GM23338 (cell line): Measurements from ENCODE around the gene FBXO15. TPM values are rescaled to one million over a fixed set of nuclear protein-coding genes. Genes with fewer than 3 reads are reported as not detected.

ENCODE experiments used
- ATAC-seq: fragments of 200-7000 bp; cut with Tn5 transposase; 3 replicates; pipeline ENCODE4 v1.9.1; 2020
- DNase-seq: peaks from one replicate; pipeline ENCODE4 v3.0.0-alpha.2; 2015; ENCODE audit warnings: low spot score
- H2AFZ ChIP-seq: fragments of 200-600 bp; sonication (generic); 2 replicates; pipeline ENCODE4 v1.8.0; 2016; ENCODE audit warnings: antibody characterized with exemption, mild to moderate bottlenecking, moderate library complexity
- H3F3A ChIP-seq: fragments of 200-600 bp; sonication (generic); replicated peaks from 2 replicates; pipeline ENCODE4 v1.8.0; 2017; ENCODE audit warnings: antibody characterized with exemption, mixed run types, low read depth
- H3K27ac ChIP-seq: fragments of 200-600 bp; sonication (generic); 2 replicates; pipeline ENCODE4 v1.6.1; 2016; ENCODE audit warnings: low read depth
- H3K27me3 ChIP-seq: fragments of 200-600 bp; sonication (generic); 2 replicates; pipeline ENCODE4 v1.8.0; 2016; ENCODE audit warnings: mild to moderate bottlenecking, mixed run types, moderate library complexity; ENCODE audit not compliant: insufficient read depth
- H3K36me3 ChIP-seq: fragments of 200-600 bp; sonication (generic); 2 replicates; pipeline ENCODE4 v1.8.0; 2016; ENCODE audit warnings: mild to moderate bottlenecking; ENCODE audit not compliant: insufficient read depth
- H3K4me1 ChIP-seq: fragments of 200-600 bp; sonication (generic); 2 replicates; pipeline ENCODE4 v1.8.0; 2016; ENCODE audit warnings: mild to moderate bottlenecking, moderate library complexity; ENCODE audit not compliant: insufficient read depth
- H3K4me2 ChIP-seq: fragments of 200-600 bp; sonication (generic); 2 replicates; pipeline ENCODE4 v1.7.1; 2017; ENCODE audit warnings: mixed run types
- H3K4me3 ChIP-seq: fragments of 200-600 bp; sonication (generic); 2 replicates; pipeline ENCODE4 v1.6.1; 2016; ENCODE audit warnings: mixed run types
- H3K79me2 ChIP-seq: fragments of 200-600 bp; sonication (generic); replicated peaks from 2 replicates; pipeline ENCODE4 v1.8.0; 2017; ENCODE audit warnings: mild to moderate bottlenecking; ENCODE audit not compliant: insufficient read depth
- H3K9me2 ChIP-seq: fragments of 200-600 bp; sonication (generic); 2 replicates; pipeline ENCODE4 v1.8.0; 2017; ENCODE audit not compliant: insufficient read depth
- H4K20me1 ChIP-seq: fragments of 200-600 bp; sonication (generic); replicated peaks from 2 replicates; pipeline ENCODE4 v1.8.0; 2017; ENCODE audit warnings: mild to moderate bottlenecking; ENCODE audit not compliant: insufficient read depth
- H3K27ac Mint-ChIP-seq: 2 replicates; pipeline ENCODE4 v1.8.0; 2020; ENCODE audit warnings: inconsistent platforms, mild to moderate bottlenecking, moderate library complexity, mixed read lengths
- H3K27me3 Mint-ChIP-seq: 3 replicates; pipeline ENCODE4 v1.8.0; 2022; ENCODE audit warnings: low read depth, mild to moderate bottlenecking, moderate library complexity, mixed read lengths, inconsistent platforms; ENCODE audit not compliant: insufficient read depth, poor library complexity
- H3K36me3 Mint-ChIP-seq: 3 replicates; pipeline ENCODE4 v1.8.0; 2021; ENCODE audit warnings: low read depth, mild to moderate bottlenecking, inconsistent platforms, moderate library complexity, mixed read lengths
- H3K4me1 Mint-ChIP-seq: 3 replicates; pipeline ENCODE4 v1.8.0; 2020; ENCODE audit warnings: mild to moderate bottlenecking, inconsistent platforms, mixed read lengths
- H3K4me3 Mint-ChIP-seq: 3 replicates; pipeline ENCODE4 v1.8.0; 2021; ENCODE audit warnings: moderate library complexity, mild to moderate bottlenecking, inconsistent platforms, mixed read lengths
- H3K9me3 Mint-ChIP-seq: 3 replicates; pipeline ENCODE4 v1.8.0; 2020; ENCODE audit warnings: moderate library complexity, mild to moderate bottlenecking, inconsistent platforms, mixed read lengths
- CREB1 ChIP-seq: fragments of 250-450 bp; sonication (Bioruptor Pico); IDR thresholded peaks from 2 replicates; pipeline ENCODE4 v1.5.0; 2020; ENCODE audit warnings: low read depth, mild to moderate bottlenecking, moderate library complexity
- EZH2 ChIP-seq: fragments of 200-600 bp; sonication (generic); IDR thresholded peaks from one replicate; pipeline ENCODE4 v1.8.0; 2017; ENCODE audit warnings: antibody characterized with exemption, mild to moderate bottlenecking, low read depth; ENCODE audit not compliant: unreplicated experiment
- EZH2phosphoT487 ChIP-seq: fragments of 200-600 bp; sonication (generic); IDR thresholded peaks from one replicate; pipeline ENCODE4 v1.8.1; 2018; ENCODE audit warnings: antibody characterized with exemption; ENCODE audit not compliant: unreplicated experiment
- JUNB ChIP-seq: IDR thresholded peaks from one replicate; pipeline ENCODE4 v1.6.1; 2016; ENCODE audit warnings: antibody characterized with exemption; ENCODE audit not compliant: unreplicated experiment
- POLR2AphosphoS5 ChIP-seq: IDR thresholded peaks from 2 replicates; pipeline ENCODE4 v1.6.1; 2016; ENCODE audit warnings: antibody characterized with exemption, low read depth
- REST ChIP-seq: IDR thresholded peaks from one replicate; pipeline ENCODE4 v1.6.1; 2018; ENCODE audit warnings: antibody characterized with exemption; ENCODE audit not compliant: unreplicated experiment
- ZNF114 ChIP-seq: fragments of 250-450 bp; sonication (Bioruptor Pico); IDR thresholded peaks from 2 replicates; pipeline ENCODE4 v1.5.0; 2020; ENCODE audit warnings: mild to moderate bottlenecking, moderate library complexity
- ZNF331 ChIP-seq: fragments of 250-450 bp; sonication (Bioruptor Pico); IDR thresholded peaks from 2 replicates; pipeline ENCODE4 v1.5.0; 2020; ENCODE audit warnings: low read depth, mild to moderate bottlenecking, moderate library complexity
- polyA plus RNA-seq: library from polyadenylated mRNA; unstranded; fragments of >200 nt; fragmentation: Nextera tagmentation; extraction: Ambion mirVana; gene quantifications from 2 replicates; pipeline ENCODE4 v1.2.1, GENCODE V29; 2016
- total RNA-seq: library from RNA; depleted of rRNA; stranded (reverse); fragments of >200 nt; shearing (Covaris generic); gene quantifications from 2 replicates; pipeline ENCODE4 v1.2.3, GENCODE V29; 2014
- TF ChIP-seq, protein P1 (sequence below): IDR thresholded peaks from 2 replicates; pipeline ENCODE4 v1.6.1; 2016; ENCODE audit warnings: antibody characterized with exemption
- TF ChIP-seq, protein P2 (sequence below), 2 experiments: fragments of 200-600 bp in 1 of 2; sonication (generic) in 1 of 2; conservative IDR thresholded peaks; 2 replicates each; pipeline versions ENCODE4 v1.5.1 to v1.6.1; 2016 to 2017; ENCODE audit warnings: antibody characterized with exemption in 2 of 2, low read depth in 2 of 2, mild to moderate bottlenecking in 2 of 2, moderate library complexity in 1 of 2

FBXO15 gene
- total and polyA plus RNA-seq, 2 experiments from 2014 or later, result 0.21 to 0.53 TPM

DNA sequence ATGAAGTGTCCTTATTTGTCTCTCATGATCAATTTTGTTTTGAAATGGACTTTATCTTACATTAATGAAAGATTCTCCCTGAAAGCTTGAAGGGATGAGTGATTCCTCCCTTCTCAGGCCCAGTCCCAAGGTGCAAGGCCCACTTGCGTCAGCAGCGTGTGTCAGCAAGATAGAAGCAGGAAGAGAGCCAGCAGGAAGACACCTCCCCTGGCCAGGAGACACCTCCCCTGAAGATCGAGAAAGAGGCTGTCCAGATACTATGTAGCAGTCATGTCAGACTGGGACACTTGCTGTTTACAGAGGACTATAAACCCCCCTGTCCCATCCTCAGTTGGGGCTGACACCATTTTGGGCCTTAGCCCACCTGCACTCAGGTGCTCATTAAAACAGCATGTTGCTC is 39.0 kb upstream of the FBXO15 start (continued):
- TF ChIP-seq REST, result no peak
- no peak for TF ChIP-seq ZNF331 (CRISPR knock-in tag)

- Histone ChIP-seq H3K79me2 (no peaks in the 10 kb centered on the region), H3K36me3 (no peaks in the 10 kb centered on the region), H3K27me3 (no peaks in the 10 kb centered on the region), H3K4me1 (peaks cover 26% of the 10 kb centered on the region), H3K4me2 (no peak overlapping the region), H2AFZ (peak overlapping the region; percentile 1; the same call in 1 of the 2 replicates), H3K27ac (no peak overlapping the region), H3K4me3 (no peak overlapping the region), H4K20me1 (no peaks in the 10 kb centered on the region), H3K9me2 (no peaks in the 10 kb centered on the region), H3F3A (no peaks in the 10 kb centered on the region)
- Mint-ChIP-seq H3K4me3 (no peak overlapping the region), H3K36me3 (no peaks in the 10 kb centered on the region), H3K4me1 (peaks cover 25% of the 10 kb centered on the region), H3K9me3 (no peaks in the 10 kb centered on the region), H3K27me3 (peaks cover 8% of the 10 kb centered on the region), H3K27ac (no peak overlapping the region)
- DNase-seq, result no peak
- no peak for ATAC-seq
- TF ChIP-seq, protein P1, sequence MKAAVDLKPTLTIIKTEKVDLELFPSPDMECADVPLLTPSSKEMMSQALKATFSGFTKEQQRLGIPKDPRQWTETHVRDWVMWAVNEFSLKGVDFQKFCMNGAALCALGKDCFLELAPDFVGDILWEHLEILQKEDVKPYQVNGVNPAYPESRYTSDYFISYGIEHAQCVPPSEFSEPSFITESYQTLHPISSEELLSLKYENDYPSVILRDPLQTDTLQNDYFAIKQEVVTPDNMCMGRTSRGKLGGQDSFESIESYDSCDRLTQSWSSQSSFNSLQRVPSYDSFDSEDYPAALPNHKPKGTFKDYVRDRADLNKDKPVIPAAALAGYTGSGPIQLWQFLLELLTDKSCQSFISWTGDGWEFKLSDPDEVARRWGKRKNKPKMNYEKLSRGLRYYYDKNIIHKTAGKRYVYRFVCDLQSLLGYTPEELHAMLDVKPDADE, result no peak
- TF ChIP-seq JUNB (no peak), ZNF114 (CRISPR knock-in tag) (no peak), POLR2AphosphoS5 (no peak), EZH2 (no peak), EZH2phosphoT487 (no peak), REST (no peak), CREB1 (no peak)
- TF ChIP-seq, protein P2, sequence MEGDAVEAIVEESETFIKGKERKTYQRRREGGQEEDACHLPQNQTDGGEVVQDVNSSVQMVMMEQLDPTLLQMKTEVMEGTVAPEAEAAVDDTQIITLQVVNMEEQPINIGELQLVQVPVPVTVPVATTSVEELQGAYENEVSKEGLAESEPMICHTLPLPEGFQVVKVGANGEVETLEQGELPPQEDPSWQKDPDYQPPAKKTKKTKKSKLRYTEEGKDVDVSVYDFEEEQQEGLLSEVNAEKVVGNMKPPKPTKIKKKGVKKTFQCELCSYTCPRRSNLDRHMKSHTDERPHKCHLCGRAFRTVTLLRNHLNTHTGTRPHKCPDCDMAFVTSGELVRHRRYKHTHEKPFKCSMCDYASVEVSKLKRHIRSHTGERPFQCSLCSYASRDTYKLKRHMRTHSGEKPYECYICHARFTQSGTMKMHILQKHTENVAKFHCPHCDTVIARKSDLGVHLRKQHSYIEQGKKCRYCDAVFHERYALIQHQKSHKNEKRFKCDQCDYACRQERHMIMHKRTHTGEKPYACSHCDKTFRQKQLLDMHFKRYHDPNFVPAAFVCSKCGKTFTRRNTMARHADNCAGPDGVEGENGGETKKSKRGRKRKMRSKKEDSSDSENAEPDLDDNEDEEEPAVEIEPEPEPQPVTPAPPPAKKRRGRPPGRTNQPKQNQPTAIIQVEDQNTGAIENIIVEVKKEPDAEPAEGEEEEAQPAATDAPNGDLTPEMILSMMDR (conservative IDR thresholded peaks at IDR 0.05; ENCODE audit: low read depth in 2 of 2), result no peak
Measured at GRCh38 chr18:74185860-74186259, 38.2 kb upstream of the FBXO15 start.
